Measurements from ENCODE around the gene RRP1. TPM values are rescaled to one million over a fixed set of nuclear protein-coding genes. Genes with fewer than 3 reads are reported as not detected.
"Not testable (repeated sequence)": the region's sequence is repeated elsewhere in the genome, so short reads cannot be mapped to it uniquely, and the experiment has no call there.

The RRP1 gene
- total RNA-seq, 4 donors from 2014 or later = 11.1 to 32.2 (median 12.9) TPM

GRCh38 chr21:43818685-43819084, 29.3 kb downstream of the RRP1 start:
- TF ChIP-seq, protein P1, sequence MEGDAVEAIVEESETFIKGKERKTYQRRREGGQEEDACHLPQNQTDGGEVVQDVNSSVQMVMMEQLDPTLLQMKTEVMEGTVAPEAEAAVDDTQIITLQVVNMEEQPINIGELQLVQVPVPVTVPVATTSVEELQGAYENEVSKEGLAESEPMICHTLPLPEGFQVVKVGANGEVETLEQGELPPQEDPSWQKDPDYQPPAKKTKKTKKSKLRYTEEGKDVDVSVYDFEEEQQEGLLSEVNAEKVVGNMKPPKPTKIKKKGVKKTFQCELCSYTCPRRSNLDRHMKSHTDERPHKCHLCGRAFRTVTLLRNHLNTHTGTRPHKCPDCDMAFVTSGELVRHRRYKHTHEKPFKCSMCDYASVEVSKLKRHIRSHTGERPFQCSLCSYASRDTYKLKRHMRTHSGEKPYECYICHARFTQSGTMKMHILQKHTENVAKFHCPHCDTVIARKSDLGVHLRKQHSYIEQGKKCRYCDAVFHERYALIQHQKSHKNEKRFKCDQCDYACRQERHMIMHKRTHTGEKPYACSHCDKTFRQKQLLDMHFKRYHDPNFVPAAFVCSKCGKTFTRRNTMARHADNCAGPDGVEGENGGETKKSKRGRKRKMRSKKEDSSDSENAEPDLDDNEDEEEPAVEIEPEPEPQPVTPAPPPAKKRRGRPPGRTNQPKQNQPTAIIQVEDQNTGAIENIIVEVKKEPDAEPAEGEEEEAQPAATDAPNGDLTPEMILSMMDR (IDR thresholded peaks at IDR 0.05) = no peak
- TF ChIP-seq POLR2A (IDR thresholded peaks at IDR 0.05) = no peak
- no peak for DNase-seq
- Histone ChIP-seq H3K4me3 (no peak overlapping the region), H3K36me3 (no peaks in the 10 kb centered on the region), H3K27me3 (no peaks in the 10 kb centered on the region), H3K4me1 (no peaks in the 10 kb centered on the region), H3K27ac (no peak overlapping the region), H3K9me3 (peaks cover 0 to 12% (median 0%) of the 10 kb centered on the region in 4 donors)

DNA sequence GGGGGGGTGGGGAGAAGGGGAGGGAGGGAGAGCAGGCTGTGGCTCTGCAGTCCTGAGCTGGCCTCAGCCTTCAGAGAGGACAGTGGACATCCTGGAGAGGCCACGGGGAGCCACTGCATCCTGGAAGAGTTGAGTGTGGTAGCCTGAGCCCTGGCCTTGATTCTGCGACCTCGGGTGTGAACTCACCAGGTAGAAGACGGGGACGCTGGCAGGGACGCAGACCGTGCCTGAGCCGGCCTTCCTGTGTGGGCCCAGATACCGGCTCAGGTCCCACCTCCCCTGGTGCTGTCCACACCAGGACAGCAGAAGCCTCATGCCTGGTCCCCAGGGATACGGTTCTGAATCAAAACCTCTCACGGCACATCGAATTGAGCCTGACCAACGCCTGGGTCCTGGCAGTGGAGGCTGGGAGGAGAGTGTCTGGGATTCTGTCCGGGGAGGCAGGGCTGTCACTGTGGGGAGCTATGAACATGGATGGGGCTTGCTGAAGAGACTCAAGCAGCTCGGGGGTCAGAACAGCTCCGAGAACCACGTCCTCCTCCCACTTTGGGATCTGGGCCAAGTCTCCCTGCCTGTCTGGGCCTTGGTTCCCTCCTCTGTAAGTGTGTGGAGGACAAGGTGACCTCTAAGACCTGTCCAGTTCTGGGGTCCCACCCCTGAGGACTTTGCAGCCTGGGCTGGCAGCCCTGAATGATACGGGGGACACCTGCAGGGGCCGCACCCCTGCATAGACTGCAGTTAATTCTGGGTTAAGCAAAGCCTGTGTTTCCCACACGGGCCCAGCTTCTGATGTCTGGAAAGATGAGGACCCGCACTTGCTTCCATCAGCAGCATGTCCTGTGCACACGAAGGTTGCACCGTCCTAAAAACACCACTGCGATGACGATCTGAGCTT, 30.4 kb downstream of the RRP1 start:
- DNase-seq = no peak

DNA sequence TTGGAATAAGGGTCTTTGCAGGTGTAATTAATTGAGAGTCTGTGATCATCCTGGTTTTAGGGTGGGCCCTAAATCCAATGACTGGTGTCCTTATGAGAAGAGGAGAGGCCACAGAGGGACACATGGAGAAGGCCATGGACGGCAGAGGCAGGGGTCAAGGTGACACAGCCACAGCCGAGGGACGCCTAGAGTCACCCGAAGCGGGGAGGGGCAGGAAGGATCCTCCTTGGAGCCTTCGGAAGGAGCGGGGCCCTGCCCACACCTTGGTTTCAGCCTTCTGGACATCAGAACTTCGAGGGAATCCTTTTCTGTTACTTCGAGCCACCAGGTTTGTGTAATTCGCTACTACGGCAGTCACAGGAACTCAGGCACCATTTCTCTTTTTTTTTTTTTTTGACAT, 31.1 kb downstream of the RRP1 start:
- Histone ChIP-seq H3K4me3 (no peak overlapping the region), H3K9me3 (peaks cover 0 to 12% (median 0%) of the 10 kb centered on the region in 4 donors), H3K36me3 (no peaks in the 10 kb centered on the region), H3K4me1 (no peaks in the 10 kb centered on the region), H3K27me3 (no peaks in the 10 kb centered on the region), H3K27ac (no peak overlapping the region)
- no peak for TF ChIP-seq POLR2A (IDR thresholded peaks at IDR 0.05)
- TF ChIP-seq, protein P1 (IDR thresholded peaks at IDR 0.05) = no peak
- no peak for DNase-seq

More for the DNA sequence above, 30.4 kb downstream of the RRP1 start:
- no peaks in the 10 kb centered on the region for H3K27me3 ChIP-seq
- no peak overlapping the region for H3K4me3 ChIP-seq
- H3K36me3 ChIP-seq = no peaks in the 10 kb centered on the region
- H3K4me1 ChIP-seq = no peaks in the 10 kb centered on the region
- TF ChIP-seq, protein P1 (IDR thresholded peaks at IDR 0.05) = no peak
- TF ChIP-seq POLR2A (IDR thresholded peaks at IDR 0.05) = no peak
- H3K27ac ChIP-seq = no peak overlapping the region
- H3K9me3 ChIP-seq = peaks cover 0 to 12% (median 0%) of the 10 kb centered on the region in 4 donors

GRCh38 chr21:43822166-43822565, 32.8 kb downstream of the RRP1 start:
- not testable (repeated sequence) for H3K4me1 ChIP-seq, H3K36me3 ChIP-seq, DNase-seq, H3K27ac ChIP-seq, H3K4me3 ChIP-seq, H3K27me3 ChIP-seq
- peaks cover 0 to 12% (median 0%) of the 10 kb centered on the region in 4 donors for H3K9me3 ChIP-seq

GRCh38 chr21:43822741-43823140, 33.4 kb downstream of the RRP1 start:
- peaks cover 0 to 12% (median 0%) of the 10 kb centered on the region in 4 donors for H3K9me3 ChIP-seq
- not testable (repeated sequence) for H3K4me1 ChIP-seq, H3K36me3 ChIP-seq, H3K27me3 ChIP-seq, H3K4me3 ChIP-seq, DNase-seq, H3K27ac ChIP-seq

GRCh38 chr21:43824333-43825241, 35.2 kb downstream of the RRP1 start:
- H3K4me3 ChIP-seq = no peak overlapping the region
- no peak for TF ChIP-seq POLR2A (IDR thresholded peaks at IDR 0.05)
- TF ChIP-seq, protein P1 (IDR thresholded peaks at IDR 0.05) = no peak
- H3K27me3 ChIP-seq = no peaks in the 10 kb centered on the region
- H3K4me1 ChIP-seq = no peaks in the 10 kb centered on the region
- peaks cover 0 to 3% (median 0%) of the 10 kb centered on the region in 4 donors for H3K9me3 ChIP-seq
- DNase-seq = peak in 1 of 3 donors; percentile 42
- H3K27ac ChIP-seq = no peak overlapping the region
- H3K36me3 ChIP-seq = no peaks in the 10 kb centered on the region

Measured in Peyer's patch (tissue), 4 donors.